RCC 7860 (cell line): ENCODE measurements around the gene FREY1.
A peak's percentile ranks its signal among the peaks of the same experiment; 100 is the strongest.
"Not testable (repeated sequence)": the region's sequence is repeated elsewhere in the genome, so short reads cannot be mapped to it uniquely, and the experiment has no call there.

Source experiments
- DNase-seq: peaks from one replicate; pipeline ENCODE4 v3.0.0-alpha.2; 2015; ENCODE audit warnings: low spot score
- FAIRE-seq: peaks from 2 replicates; lab custom pipeline; 2012; peaks lifted over from hg19 to GRCh38; lab: Jason Lieb, UNC

Gene FREY1

DNA sequence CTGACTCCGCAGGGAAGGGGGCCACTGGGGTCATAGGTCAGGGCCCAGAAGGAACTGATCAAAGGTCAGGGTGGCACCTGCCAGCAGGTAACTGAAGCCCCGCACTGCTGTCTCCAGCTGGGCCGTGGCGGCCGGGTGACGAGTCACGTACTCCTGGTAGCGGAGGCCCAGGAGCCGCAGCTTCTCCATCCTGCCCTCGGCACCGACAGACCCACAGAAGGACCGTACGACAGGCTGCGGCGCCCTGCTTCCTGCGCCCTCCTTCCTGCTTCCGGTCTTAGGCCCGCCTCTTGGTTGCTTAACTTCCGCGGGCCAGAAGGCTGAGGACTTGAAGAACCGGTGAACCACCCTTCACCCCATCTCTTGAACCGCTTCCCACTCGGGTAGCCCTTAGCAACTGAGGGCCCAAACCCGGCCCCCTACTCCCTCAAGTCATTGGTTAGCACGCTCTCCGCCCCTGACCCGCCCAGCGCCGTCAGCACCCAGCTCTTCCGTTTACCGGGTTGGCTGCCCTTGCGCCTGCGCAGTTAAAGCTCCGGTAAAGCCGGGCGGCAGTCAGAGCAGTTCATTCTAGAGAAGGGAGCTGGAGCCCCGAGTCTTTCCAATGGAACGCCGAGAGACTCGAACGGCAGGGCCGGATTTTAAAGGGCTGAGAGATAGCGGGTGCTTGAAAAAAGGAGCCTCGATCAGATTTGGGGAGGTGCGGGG, 10.7 kb upstream of the FREY1 start, which contains the start of gene PEX16:
PEX16 (minus strand) TSS at position 255 of the 708 bp plus-strand sequence; CDS start at position 189, 66 bp downstream.
- peak; percentile 79 for FAIRE-seq
- DNase-seq = peak; percentile 94

DNA sequence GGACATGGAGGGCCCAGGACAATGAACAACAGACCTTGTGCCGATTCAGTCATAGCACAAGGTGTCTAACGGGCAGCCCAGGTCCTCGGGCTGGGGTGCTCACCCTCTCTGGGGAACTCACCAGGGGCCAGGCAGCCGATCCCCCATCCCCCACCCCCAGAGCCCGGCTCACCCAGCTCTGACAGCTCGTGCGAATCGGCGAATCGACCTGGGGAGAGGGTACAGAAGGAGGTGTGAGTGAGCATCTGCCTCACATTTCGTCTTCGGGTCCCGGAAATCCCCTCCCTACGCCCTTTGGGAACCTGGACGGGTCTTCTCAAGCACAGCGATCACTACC, 10.2 kb upstream of the FREY1 start:
- no peak for DNase-seq
- FAIRE-seq = no peak

DNA sequence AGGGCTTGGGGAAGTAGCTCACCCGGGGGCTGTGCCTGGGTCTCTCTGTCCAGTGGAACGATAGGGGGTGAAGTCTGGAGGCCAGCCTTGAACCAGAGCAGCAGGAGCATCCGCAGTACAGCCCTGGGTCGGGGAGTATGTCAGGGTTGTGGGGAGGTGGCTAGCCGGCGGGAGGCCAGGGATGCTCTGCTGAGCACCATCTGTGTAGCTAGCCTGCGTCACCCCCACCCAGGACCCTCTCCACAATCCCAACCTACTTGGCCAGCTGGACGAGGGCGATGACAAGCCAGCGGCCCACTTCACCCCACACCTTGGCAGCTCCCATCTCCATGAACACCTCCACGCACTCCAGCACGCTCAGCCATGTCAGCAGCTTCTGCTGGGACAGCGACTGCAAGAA, 8.4 kb upstream of the FREY1 start:
- FAIRE-seq = no peak
- no peak for DNase-seq

DNA sequence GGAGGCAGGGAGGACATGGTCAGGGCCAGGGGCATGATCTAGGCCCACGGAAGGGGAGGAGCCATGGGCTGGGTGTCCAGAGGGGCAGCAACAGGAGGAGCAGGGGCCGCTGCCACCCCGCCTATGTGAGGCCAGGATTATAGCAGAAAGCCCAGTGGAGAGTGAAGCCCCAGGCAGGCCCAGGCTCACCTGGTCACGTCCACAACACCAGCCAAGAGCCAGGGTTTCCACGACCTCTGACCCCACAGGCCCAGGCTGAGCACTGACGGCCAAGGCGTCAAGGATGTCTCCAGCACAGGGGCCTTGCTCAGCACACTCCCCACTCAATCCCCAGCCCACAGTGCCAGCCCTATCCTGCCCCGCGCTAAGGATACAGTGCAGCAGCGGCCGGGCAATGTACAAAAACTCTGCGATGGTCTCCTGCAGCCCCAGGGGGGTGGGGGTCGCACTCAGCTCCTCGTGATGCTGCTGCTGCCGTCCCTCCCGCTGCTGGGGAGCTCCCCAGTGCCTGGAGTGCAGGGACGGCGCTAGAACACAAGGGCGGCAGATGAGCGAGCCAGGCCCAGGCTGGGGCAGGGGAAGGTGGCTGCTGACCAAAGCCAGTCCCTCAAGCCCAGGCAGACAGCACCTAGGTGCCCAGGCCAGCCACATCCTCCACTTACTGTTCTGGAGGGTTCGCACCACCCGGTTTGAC, 7.0 kb upstream of the FREY1 start:
- FAIRE-seq = no peak
- DNase-seq = no peak

DNA sequence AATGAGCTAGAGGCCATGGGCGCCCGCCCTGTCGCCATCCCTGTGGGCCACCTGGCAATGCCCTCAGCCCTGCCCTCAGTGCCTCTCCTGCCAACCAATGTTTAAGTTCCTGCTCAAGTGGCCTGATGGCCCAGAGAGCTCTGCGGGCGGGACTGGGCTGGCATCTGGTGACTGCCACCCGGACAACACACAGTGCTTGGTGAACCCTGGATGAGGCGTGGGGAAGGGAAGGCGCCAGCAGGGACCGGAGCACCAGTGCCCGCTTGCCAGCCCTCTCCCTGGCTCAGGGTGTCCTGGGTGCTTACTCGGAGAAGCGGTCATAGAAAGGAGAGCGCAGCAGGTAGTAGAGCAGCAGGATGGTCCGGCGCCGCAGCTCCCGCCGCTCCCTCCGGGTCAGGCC, 6.4 kb upstream of the FREY1 start:
- no peak for FAIRE-seq
- no peak for DNase-seq

DNA sequence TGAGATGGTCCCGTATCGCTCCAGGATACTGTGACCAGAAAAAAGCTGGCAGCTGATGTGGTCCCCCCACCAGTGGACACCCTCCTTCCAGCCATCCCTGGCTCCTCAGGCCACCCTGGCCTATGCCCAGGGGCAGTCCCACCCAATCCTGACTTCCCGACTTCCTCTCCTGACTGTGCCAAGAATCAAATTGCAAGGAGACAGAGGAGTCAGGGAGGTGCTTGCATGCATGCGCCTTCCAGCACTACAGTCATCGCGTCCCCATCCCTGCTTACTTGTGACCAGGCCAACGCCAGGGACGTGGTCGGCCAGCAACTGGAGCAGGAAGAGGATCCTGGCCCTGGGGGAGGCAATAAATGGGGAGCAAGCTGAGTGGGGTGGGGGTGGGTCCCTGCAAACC, 3.6 kb upstream of the FREY1 start:
- DNase-seq (no peak), FAIRE-seq (no peak)

DNA sequence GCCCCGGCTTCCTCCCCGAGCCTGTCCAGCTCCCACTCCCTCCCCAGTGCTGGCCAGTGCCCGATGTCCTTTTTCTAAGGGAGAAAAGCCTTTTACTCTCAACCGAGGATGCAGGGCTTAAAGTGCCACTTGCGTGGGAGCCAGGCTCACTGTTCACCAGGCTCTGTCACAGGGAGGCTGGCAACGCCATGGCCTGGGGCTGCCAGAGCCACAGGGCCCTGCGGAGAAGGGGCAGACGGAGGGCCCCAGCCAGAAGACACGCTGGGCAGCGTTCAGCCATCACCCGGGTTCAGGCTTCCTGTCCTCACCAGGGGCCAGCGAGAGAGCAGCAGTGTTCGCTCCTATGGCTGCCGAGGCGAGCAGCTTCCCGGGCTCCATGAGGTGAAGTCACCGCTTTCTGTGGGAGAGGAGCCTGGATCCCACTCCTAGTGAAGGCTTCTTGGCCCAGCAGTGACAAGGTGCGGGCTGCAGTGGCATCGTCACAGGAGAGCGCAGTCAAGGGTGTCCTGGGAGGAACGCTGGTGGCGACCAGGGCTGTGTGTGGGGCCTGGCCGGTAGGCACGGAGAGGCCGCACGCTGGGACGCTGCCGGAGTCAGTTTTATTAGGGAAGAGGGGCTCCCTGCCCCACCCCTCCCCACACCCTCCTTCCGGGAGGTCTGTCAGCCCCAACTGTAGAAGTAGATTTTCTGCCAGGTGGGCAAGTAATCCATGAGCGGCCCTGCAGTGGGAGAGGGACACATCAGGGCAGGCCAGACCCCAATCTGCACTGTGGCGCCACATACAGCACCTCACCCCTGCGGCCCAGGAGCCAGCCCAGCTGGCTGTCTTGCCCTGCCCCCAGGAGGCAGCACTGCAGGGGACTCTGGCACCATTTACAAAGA, 2.8 kb upstream of the FREY1 start:
- no peak for DNase-seq
- FAIRE-seq = no peak

DNA sequence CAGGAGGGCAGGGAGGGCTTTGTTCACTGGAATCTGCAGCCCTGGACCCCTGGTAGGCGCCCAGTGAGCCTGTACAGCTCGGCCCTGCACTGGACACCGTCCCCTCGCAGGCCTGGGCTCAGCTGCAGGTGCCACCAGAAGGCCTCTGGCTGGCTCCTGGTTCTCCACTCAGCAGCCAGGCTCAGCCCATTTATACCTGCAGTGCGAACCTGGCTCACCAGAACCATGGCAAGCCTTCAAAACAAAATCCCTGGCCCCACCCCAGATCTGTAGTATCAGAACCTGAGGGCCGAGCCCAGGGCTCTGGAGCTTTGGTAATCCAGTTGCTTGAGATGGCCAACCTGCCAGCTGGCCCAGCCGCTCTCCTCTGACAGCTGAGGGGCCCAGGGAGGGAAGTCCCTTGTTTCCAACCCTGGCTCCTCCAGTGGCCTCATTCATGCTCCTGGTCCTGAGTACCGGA, 870 bp upstream of the FREY1 start:
- FAIRE-seq (no peak), DNase-seq (no peak)

DNA sequence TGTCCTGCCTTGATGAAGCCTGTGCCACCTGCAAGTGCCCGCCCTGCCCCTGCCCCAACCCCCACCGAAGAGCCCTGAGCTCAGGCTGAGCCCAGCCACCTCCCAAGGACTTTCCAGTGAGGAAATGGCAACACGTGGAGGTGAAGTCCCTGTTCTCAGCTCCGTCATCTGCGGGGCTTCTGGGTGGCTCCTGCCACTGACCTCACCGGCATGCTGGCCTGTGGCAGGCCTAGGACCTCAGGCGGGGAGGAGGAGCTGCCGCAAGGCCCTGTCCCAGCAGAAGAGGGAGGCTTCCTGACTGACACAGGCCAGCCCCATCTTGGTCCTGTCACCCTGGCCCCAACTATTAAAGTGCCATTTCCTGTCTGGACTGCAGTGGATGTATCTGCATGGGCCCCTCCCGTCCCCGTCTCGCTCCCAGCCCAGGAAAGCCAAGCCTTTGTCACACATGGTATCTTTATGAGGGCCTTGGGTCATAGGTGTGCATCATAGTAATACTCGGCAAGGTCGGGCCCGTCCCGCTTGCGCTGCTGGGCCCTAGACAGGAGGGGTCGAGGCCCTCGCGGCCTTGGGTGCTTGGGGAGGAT, 882 bp downstream of the FREY1 start:
- FAIRE-seq = no peak
- no peak for DNase-seq

DNA sequence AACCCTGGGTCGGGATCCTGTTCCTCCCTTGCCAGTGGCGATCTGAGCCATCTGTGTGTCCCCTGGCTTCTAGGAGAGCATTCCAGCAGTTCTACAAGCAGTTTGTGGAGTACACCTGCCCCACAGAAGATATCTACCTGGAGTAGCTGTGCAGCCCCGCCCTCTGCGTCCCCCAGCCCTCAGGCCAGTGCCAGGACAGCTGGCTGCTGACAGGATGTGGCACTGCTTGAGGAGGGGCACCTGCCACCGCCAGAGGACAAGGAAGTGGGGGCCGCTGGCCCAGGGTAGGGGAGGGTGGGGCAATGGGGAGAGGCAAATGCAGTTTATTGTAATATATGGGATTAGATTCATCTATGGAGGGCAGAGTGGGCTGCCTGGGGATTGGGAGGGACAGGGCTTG, 1.5 kb downstream of the FREY1 start:
- DNase-seq, FAIRE-seq: not testable (repeated sequence)

DNA sequence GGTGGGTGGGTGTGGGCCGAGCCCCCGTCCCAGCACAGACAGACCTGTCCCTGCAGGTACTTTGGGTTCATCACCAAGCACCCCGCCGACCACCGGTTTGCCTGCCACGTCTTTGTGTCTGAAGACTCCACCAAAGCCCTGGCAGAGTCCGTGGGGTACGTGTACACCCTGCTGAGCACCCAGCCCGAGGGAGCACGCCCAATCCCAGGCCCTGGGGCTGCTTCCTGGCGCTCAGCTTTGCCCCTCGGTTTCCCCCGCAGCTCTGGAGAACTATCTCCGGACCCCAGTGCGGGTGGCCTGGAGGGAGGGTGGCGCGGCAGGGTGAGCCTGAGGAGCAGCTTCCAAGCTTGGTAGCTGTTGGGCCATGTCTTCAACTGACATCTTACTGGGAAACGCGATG, 2.0 kb downstream of the FREY1 start:
- DNase-seq (no peak), FAIRE-seq (no peak)

DNA sequence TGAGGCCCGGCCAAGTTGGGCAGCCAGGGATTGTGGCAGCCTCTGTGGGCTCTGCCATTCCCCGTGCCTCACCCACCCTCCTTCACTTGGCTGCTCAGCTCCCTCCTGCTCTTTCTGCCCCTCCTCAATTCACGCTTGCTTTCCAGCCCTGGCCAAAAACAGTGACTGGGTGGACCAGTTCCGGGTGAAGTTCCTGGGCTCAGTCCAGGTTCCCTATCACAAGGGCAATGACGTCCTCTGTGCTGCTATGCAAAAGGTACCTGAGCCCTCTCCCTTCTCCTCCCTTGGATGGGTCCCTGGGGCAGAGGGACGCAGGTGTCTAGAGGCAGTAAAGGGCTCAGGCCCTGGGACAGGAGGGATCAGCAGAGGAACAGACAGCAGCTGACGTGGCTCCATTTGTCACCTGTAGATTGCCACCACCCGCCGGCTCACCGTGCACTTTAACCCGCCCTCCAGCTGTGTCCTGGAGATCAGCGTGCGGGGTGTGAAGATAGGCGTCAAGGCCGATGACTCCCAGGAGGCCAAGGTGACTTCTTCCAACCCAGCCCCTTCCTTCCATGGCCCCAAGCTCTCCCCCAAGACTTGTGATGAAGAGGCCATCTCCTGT, 2.7 kb downstream of the FREY1 start:
- FAIRE-seq = no peak
- no peak for DNase-seq

DNA sequence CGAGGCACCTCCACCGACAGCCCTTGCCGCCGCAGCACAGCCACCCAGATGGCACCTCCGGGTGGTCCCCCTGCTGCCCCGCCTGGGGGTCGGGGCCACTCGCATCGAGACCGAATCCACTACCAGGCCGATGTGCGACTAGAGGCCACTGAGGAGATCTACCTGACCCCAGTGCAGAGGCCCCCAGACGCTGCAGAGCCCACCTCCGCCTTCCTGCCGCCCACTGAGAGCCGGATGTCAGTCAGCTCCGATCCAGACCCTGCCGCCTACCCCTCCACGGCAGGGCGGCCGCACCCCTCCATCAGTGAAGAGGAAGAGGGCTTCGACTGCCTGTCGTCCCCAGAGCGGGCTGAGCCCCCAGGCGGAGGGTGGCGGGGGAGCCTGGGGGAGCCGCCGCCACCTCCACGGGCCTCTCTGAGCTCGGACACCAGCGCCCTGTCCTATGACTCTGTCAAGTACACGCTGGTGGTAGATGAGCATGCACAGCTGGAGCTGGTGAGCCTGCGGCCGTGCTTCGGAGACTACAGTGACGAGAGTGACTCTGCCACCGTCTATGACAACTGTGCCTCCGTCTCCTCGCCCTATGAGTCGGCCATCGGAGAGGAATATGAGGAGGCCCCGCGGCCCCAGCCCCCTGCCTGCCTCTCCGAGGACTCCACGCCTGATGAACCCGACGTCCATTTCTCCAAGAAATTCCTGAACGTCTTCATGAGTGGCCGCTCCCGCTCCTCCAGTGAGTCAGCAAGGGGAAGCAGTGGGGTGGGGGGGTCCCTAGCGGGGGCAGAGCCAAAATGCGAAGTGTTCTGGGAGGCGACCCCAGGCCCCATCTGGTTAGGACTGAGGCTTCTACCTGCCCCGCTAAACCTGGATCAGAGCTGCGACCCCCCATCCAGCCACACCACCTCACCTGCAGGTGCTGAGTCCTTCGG, 4.4 kb downstream of the FREY1 start:
- FAIRE-seq (no peak), DNase-seq (no peak)

DNA sequence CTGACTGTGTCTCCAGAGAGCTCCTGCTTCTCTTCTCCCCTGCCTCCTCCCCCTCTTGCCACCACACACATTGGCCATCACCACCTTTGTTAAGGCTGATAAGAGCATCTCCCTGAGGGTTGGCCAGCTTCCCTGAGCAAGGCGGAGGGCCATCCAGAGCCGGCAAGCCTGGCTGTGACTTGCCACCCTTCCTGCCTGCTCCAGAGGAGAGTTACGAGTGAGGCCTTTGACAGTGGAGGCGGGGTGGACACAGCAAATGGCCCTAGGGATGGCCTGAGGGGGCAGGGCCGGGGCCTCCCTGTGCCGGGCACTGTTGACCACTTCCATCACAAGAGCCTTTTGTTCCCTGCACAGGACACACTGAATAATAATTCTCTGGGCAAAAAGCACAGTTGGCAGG, 5.4 kb downstream of the FREY1 start:
- FAIRE-seq = no peak
- no peak for DNase-seq

DNA sequence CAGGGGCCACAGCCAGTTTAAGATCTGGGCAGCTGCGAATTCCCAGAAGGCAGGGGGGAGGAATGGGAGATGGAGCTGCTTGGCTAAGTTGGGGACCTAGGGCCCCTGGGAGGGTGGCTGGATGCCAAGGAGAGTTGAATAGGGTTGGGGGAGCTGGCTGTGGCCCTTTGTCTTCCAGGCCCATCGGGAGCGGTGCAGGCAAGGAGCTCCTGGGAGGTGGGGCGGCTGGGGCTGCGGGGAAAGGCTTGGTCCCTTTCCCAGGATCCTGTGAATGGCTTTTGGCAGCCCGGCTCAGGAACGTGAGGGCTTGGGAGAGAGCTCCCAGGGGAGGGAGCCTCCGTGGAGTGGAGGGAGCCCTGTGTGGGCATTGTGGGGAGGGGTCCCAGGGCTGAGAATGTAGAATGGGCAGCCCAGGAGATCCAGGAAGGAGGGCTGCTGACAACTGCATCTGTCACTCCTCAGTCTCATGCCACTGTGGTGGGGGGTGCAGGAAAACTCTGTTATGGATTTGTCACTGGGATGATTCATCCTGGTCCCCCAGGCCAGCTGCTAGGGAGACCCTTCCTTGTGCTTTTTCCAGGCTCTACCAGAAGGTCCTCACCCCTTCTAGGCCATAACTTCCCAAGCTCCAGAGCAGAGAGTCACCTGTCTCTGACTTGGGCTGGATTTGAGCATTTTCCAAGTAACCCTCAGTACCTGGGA, 6.0 kb downstream of the FREY1 start:
- DNase-seq = no peak
- FAIRE-seq = no peak

DNA sequence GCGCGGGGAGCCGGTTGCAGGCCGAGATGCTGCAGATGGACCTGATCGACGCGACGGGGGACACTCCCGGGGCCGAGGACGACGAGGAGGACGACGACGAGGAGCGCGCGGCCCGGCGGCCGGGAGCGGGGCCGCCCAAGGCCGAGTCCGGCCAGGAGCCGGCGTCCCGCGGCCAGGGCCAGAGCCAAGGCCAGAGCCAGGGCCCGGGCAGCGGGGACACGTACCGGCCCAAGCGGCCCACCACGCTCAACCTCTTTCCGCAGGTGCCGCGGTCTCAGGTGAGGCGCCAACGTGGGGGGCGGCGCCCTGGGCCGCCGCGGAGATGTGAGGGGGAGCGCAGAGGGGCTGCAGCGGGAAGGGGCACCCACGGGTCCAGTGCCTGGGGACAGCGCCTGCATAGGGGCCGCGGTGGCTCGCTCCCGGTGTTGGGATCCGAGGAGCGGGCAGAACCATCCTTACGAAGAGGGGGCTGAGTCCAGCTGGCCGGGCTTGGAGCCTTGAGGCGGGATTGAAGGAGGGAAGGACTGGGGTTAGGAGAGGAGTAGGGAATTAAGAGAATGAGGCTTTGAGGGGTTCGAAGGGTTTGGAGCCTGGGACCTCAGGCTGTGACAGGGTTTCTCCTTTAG, 6.8 kb downstream of the FREY1 start:
- not testable (repeated sequence) for DNase-seq

DNA sequence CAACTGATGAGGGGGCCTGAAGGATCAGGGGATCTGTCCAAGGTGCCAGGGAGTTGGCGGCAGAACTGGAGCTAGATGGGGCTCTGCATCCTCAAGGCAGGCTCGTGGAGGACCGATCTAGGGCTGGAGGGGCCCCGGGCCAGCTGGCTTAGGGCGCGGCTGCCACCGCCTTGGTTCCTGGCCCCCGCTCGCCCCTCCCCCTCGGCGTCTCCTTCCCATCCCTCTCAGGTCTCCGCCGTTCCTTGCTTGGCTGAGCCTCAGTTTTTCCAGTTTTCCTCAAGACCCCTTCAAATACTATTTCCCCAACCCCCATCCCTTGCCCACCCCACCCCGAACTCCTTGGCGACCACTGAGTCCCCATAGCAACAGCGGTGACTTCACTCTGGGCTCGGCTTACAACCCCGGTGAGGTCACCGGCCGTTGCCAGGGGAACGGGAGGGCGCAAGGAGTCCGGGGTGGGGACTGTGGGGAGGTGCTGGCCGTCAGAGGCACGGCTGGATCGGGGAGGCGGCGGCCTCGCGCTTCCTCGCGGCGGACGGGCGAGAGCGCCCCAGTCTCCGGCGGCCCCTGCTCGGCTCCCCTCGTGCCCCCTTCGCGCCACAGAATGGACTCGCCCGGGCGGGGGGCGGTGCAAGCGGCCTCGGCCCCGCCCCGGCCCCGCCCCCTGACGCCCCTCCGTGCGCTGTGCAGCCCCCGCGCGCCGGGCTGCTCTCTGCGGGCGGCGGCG, 7.5 kb downstream of the FREY1 start:
- FAIRE-seq (no peak), DNase-seq (peak; percentile 62)

More for the DNA sequence above, 6.8 kb downstream of the FREY1 start:
- not testable (repeated sequence) for FAIRE-seq

DNA sequence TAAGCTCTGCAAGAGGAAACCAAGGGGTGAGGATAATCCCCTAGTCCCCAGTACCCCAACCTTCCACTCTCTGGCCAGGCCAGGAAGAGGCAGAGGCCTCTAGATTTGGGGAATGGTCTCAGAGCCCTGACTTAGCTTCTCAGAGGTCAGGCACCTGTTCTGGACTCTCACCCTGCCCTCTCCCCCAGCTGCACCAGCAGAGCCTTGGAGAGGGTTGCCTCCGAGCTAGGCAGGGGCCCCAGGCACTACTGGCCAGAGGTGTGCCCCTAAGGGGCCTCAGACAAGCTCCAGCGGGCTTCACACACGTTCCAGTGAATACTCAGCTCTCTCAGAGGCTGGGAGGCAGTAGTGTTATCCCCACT, 8.0 kb downstream of the FREY1 start:
- DNase-seq = no peak
- no peak for FAIRE-seq
